B cell (primary cell): ENCODE measurements around the gene SMPX.

Experiments used
- CTCF ChIP-seq: fragments of 200-600 bp; IDR thresholded peaks from one replicate; pipeline ENCODE4 v1.8.0; 2022; ENCODE audit warnings: antibody characterized with exemption, mild to moderate bottlenecking
- EZH2 ChIP-seq: IDR thresholded peaks from 2 replicates; pipeline ENCODE4 v1.6.1; 2012; ENCODE audit warnings: borderline replicate concordance, low read depth, mild to moderate bottlenecking, moderate library complexity, low read length; ENCODE audit not compliant: insufficient read depth, poor library complexity, severe bottlenecking

- no peak for TF ChIP-seq CTCF
- no peak for TF ChIP-seq EZH2
Observed at GRCh38 chrX:21744721-21745120, 13.2 kb downstream of the SMPX start.
